ENCODE measurements around the gene CHST9. TPM values are rescaled to one million over a fixed set of nuclear protein-coding genes. Genes with fewer than 3 reads are reported as not detected.

Gene CHST9
- total and polyA plus RNA-seq, 9 of the 15 experiments (the other 6 are each of a cell fraction or from before 2014, with no cell fraction given) = not detected

- Histone ChIP-seq H2AFZ (ENCODE audit: low read depth, low read length) (no peak overlapping the region), H3K9me3 (replicated peaks; ENCODE audit: control insufficient read depth, insufficient read depth, low read depth, low read length) (no peaks in the 10 kb centered on the region; the same call in 1 of the 2 replicates), H3K4me1 (replicated peaks in 1 of 2; ENCODE audit: control insufficient read depth in 2 of 2, insufficient read depth in 2 of 2, low read length in 2 of 2) (no peaks in the 10 kb centered on the region), H3K27ac (ENCODE audit: extremely low read depth, low read depth, low read length) (no peak overlapping the region), H3K36me3 (ENCODE audit: control insufficient read depth, insufficient read depth, low read length) (no peaks in the 10 kb centered on the region), H3K27me3 (ENCODE audit: control insufficient read depth in 2 of 2, insufficient read depth in 2 of 2, low read length in 2 of 2) (no peaks in the 10 kb centered on the region), H3K79me2 (ENCODE audit: control insufficient read depth, insufficient read depth, low read length) (no peaks in the 10 kb centered on the region), H3K4me3 (no peak overlapping the region), H3K9me1 (ENCODE audit: control insufficient read depth, insufficient read depth, low read length) (no peaks in the 10 kb centered on the region), H4K20me1 (replicated peaks; ENCODE audit: control insufficient read depth, insufficient read depth, low read length) (no peaks in the 10 kb centered on the region), H3K4me2 (ENCODE audit: insufficient read depth, low read length) (no peak overlapping the region), H3K9ac (ENCODE audit: insufficient read depth in 1 of 2, low read depth in 2 of 2, low read length in 2 of 2) (no peak overlapping the region)
- DNase-seq (ENCODE audit: extremely low read depth in 1 of 4, low spot score in 3 of 4) = no peak
- POLR2A ChIA-PET = no interaction called here
- TF ChIP-seq PREB (CRISPR knock-in tag; IDR thresholded peaks at IDR 0.05) (no peak), EGR1 (conservative IDR thresholded peaks at IDR 0.05) (no peak), NUFIP1 (IDR thresholded peaks at IDR 0.05; ENCODE audit: partially characterized antibody) (no peak)
- WGBS (ENCODE audit: insufficient coverage, low coverage, missing lambda C conversion rate) = 0% methylated on average over 2 of the region's 2 CpGs
- CTCF ChIA-PET (ENCODE audit: low intra/inter-chr PET ratio) = no interaction called here
- no peak for ATAC-seq
- in situ Hi-C loops (cut with MboI) (no loop called here), intact Hi-C loops (cut with micrococcal nuclease) (no loop called here)
- FAIRE-seq = no peak
- no TSS peak for BruUV-seq (replicated peaks)
These were observed 192.2 kb downstream of the CHST9 start for GRCh38 chr18:26992926-26993325.

- POLR2A ChIA-PET = no interaction called here
- H3K9me1 ChIP-seq (ENCODE audit: control insufficient read depth, insufficient read depth, low read length) = no peaks in the 10 kb centered on the region
- in situ Hi-C loops (cut with MboI) = no loop called here
- TF ChIP-seq MNT (conservative IDR thresholded peaks at IDR 0.05) = no peak
- no peak for TF ChIP-seq HDAC3 (IDR thresholded peaks at IDR 0.05; ENCODE audit: borderline replicate concordance, partially characterized antibody)
- no peak for TF ChIP-seq HEY1 (CRISPR knock-in tag; IDR thresholded peaks at IDR 0.05; ENCODE audit: borderline replicate concordance)
- no peak for TF ChIP-seq HMG20A (CRISPR knock-in tag; conservative IDR thresholded peaks at IDR 0.05)
- no peak for TF ChIP-seq FOXP1 (CRISPR knock-in tag; IDR thresholded peaks at IDR 0.05)
- no peak for TF ChIP-seq HOXB6 (CRISPR knock-in tag; IDR thresholded peaks at IDR 0.05; ENCODE audit: borderline replicate concordance)
- TF ChIP-seq HMGN3 (IDR thresholded peaks at IDR 0.05; ENCODE audit: borderline replicate concordance, extremely low read depth, insufficient read length, low read depth, low read length) = no peak
- TF ChIP-seq ZBTB43 (CRISPR knock-in tag; IDR thresholded peaks at IDR 0.05) = no peak
- no peak for TF ChIP-seq PPARD (CRISPR knock-in tag; IDR thresholded peaks at IDR 0.05)
- no peak for TF ChIP-seq ZNF445 (CRISPR knock-in tag; IDR thresholded peaks at IDR 0.05; ENCODE audit: low read depth)
These were observed 195.3 kb downstream of the CHST9 start for GRCh38 chr18:26989842-26990241.

More at GRCh38 chr18:26989842-26990241, 195.3 kb downstream of the CHST9 start:
- no peak for DNase-seq (ENCODE audit: extremely low read depth in 1 of 4, low spot score in 3 of 4)
- intact Hi-C loops (cut with micrococcal nuclease) = no loop called here
- Histone ChIP-seq H2AFZ (ENCODE audit: low read depth, low read length) (no peak overlapping the region), H4K20me1 (replicated peaks; ENCODE audit: control insufficient read depth, insufficient read depth, low read length) (no peaks in the 10 kb centered on the region), H3K9ac (ENCODE audit: insufficient read depth in 1 of 2, low read depth in 2 of 2, low read length in 2 of 2) (no peak overlapping the region), H3K4me1 (replicated peaks in 1 of 2; ENCODE audit: control insufficient read depth in 2 of 2, insufficient read depth in 2 of 2, low read length in 2 of 2) (no peaks in the 10 kb centered on the region), H3K27me3 (ENCODE audit: control insufficient read depth in 2 of 2, insufficient read depth in 2 of 2, low read length in 2 of 2) (no peaks in the 10 kb centered on the region), H3K79me2 (ENCODE audit: control insufficient read depth, insufficient read depth, low read length) (no peaks in the 10 kb centered on the region), H3K4me3 (no peak overlapping the region), H3K4me2 (ENCODE audit: insufficient read depth, low read length) (no peak overlapping the region), H3K27ac (ENCODE audit: extremely low read depth, low read depth, low read length) (no peak overlapping the region), H3K9me3 (replicated peaks; ENCODE audit: control insufficient read depth, insufficient read depth, low read depth, low read length) (no peaks in the 10 kb centered on the region; the same call in 1 of the 2 replicates), H3K36me3 (ENCODE audit: control insufficient read depth, insufficient read depth, low read length) (no peaks in the 10 kb centered on the region)
- no TSS peak for BruUV-seq (replicated peaks)
- no peak for FAIRE-seq
- CTCF ChIA-PET (ENCODE audit: low intra/inter-chr PET ratio) = no interaction called here
- no peak for ATAC-seq
